Liver (tissue), 9 donors: ENCODE data around the gene TAS2R31. TPM values are rescaled to one million over a fixed set of nuclear protein-coding genes. Genes with fewer than 3 reads are reported as not detected.

ENCODE experiments used
- DNase-seq: peaks from one replicate; pipeline ENCODE4 v3.0.0-alpha.2; 2017; ENCODE audit warnings: low spot score
- H3K27ac ChIP-seq, 2 donors: one replicate each; pipeline ENCODE4 v1.7.0; 2013; ENCODE audit warnings: inconsistent platforms in 2 of 2, low read length in 2 of 2, control low read depth in 1 of 2, low read depth in 1 of 2, mild to moderate bottlenecking in 1 of 2
- H3K27me3 ChIP-seq, 4 donors: one replicate each; pipeline versions ENCODE4 v1.6.1 to v1.7.0; 2013; ENCODE audit warnings: low read length in 3 of 4, inconsistent platforms in 1 of 4, mild to moderate bottlenecking in 1 of 4, moderate library complexity in 1 of 4; ENCODE audit not compliant: control insufficient read depth in 4 of 4, insufficient read depth in 4 of 4
- H3K36me3 ChIP-seq, 4 donors: one replicate each; pipeline versions ENCODE4 v1.6.1 to v1.7.0; 2013; ENCODE audit warnings: low read length in 3 of 4, mild to moderate bottlenecking in 3 of 4, low read depth in 1 of 4, moderate library complexity in 1 of 4; ENCODE audit not compliant: control insufficient read depth in 4 of 4, insufficient read depth in 3 of 4
- H3K4me1 ChIP-seq, 4 donors: one replicate each; pipeline versions ENCODE4 v1.6.1 to v1.7.0; 2013; ENCODE audit warnings: low read length in 3 of 4, mild to moderate bottlenecking in 3 of 4, moderate library complexity in 1 of 4; ENCODE audit not compliant: control insufficient read depth in 4 of 4, insufficient read depth in 4 of 4
- H3K4me3 ChIP-seq, 3 donors: one replicate each; pipeline versions ENCODE4 v1.6.1 to v1.7.0; 2013; ENCODE audit warnings: low read length in 3 of 3, control low read depth in 1 of 3, low read depth in 1 of 3, mild to moderate bottlenecking in 1 of 3
- H3K9ac ChIP-seq, 2 donors: one replicate each; pipeline ENCODE4 v1.7.0; 2013; ENCODE audit warnings: low read length in 2 of 2, mild to moderate bottlenecking in 2 of 2, moderate library complexity in 2 of 2, control low read depth in 1 of 2, low read depth in 1 of 2
- H3K9me3 ChIP-seq, 4 donors: one replicate each; pipeline versions ENCODE4 v1.6.1 to v1.7.0; 2013; ENCODE audit warnings: low read length in 3 of 4; ENCODE audit not compliant: control insufficient read depth in 4 of 4
- ATF3 ChIP-seq: IDR thresholded peaks from 2 replicates; pipeline ENCODE4 v1.6.1; 2016; ENCODE audit warnings: antibody characterized with exemption
- EGR1 ChIP-seq, 2 donors: IDR thresholded peaks; 2 replicates each; pipeline ENCODE4 v1.6.1; 2016 to 2018; ENCODE audit warnings: antibody characterized with exemption in 2 of 2, low read depth in 2 of 2
- FOXA1 ChIP-seq: IDR thresholded peaks from 2 replicates; pipeline ENCODE4 v1.6.1; 2016; ENCODE audit warnings: antibody characterized with exemption
- FOXA2 ChIP-seq: IDR thresholded peaks from 2 replicates; pipeline ENCODE4 v1.6.1; 2016; ENCODE audit warnings: antibody characterized with exemption
- GABPA ChIP-seq, 2 donors: IDR thresholded peaks in 1 of 2; conservative IDR thresholded peaks in 1 of 2; 2 replicates each; pipeline ENCODE4 v1.6.1; 2016; ENCODE audit warnings: antibody characterized with exemption in 2 of 2, mild to moderate bottlenecking in 1 of 2, moderate library complexity in 1 of 2
- HNF4A ChIP-seq, 2 donors: conservative IDR thresholded peaks; 2 replicates each; pipeline ENCODE4 v1.6.1; 2016; ENCODE audit warnings: antibody characterized with exemption in 2 of 2, mild to moderate bottlenecking in 2 of 2
- HNF4G ChIP-seq: IDR thresholded peaks from 2 replicates; pipeline ENCODE4 v1.6.1; 2016; ENCODE audit warnings: antibody characterized with exemption
- JUND ChIP-seq, 2 donors: IDR thresholded peaks; 2 replicates each; pipeline ENCODE4 v1.6.1; 2016; ENCODE audit warnings: antibody characterized with exemption in 2 of 2
- MAX ChIP-seq: IDR thresholded peaks from 2 replicates; pipeline ENCODE4 v1.6.1; 2016; ENCODE audit warnings: antibody characterized with exemption
- NR2F2 ChIP-seq: IDR thresholded peaks from 2 replicates; pipeline ENCODE4 v1.6.1; 2016; ENCODE audit warnings: antibody characterized with exemption
- RAD21 ChIP-seq, 2 donors: IDR thresholded peaks; 2 replicates each; pipeline ENCODE4 v1.6.1; 2016; ENCODE audit warnings: antibody characterized with exemption in 2 of 2, mild to moderate bottlenecking in 2 of 2
- RXRA ChIP-seq, 2 donors: IDR thresholded peaks; 2 replicates each; pipeline ENCODE4 v1.6.1; 2017 to 2018; ENCODE audit warnings: antibody characterized with exemption in 2 of 2, mild to moderate bottlenecking in 1 of 2
- SP1 ChIP-seq: IDR thresholded peaks from 2 replicates; pipeline ENCODE4 v1.6.1; 2018; ENCODE audit warnings: antibody characterized with exemption, mild to moderate bottlenecking
- TAF1 ChIP-seq: conservative IDR thresholded peaks from 2 replicates; pipeline ENCODE4 v1.6.1; 2016; ENCODE audit warnings: antibody characterized with exemption, mild to moderate bottlenecking
- YY1 ChIP-seq: IDR thresholded peaks from 2 replicates; pipeline ENCODE4 v1.6.1; 2016; ENCODE audit warnings: antibody characterized with exemption, mild to moderate bottlenecking
- ZBTB33 ChIP-seq: IDR thresholded peaks from 2 replicates; pipeline ENCODE4 v1.6.1; 2016; ENCODE audit warnings: antibody characterized with exemption
- WGBS: extraction: QIAGEN DNeasy Blood & Tissue Kit; methylation state at CpG from one replicate; pipeline ENCODE4 v1.1.7; 2013; 5-methylcytosine and 5-hydroxymethylcytosine counted together
- polyA plus RNA-seq, 2 donors: library from polyadenylated mRNA; stranded (reverse) in 1 of 2; unstranded in 1 of 2; fragments of 200-250 nt in 1 of 2; fragments of >200 nt in 1 of 2; fragmentation: Nextera tagmentation in 1 of 2; extraction: Ambion mirVana in 1 of 2; gene quantifications; one replicate each; pipeline versions ENCODE4 v1.2.1 to v1.2.3, GENCODE V29; 2013 to 2015
- total RNA-seq, 2 donors: library from RNA; depleted of rRNA; stranded (reverse); fragments of >200 nt; gene quantifications; one replicate each; pipeline ENCODE4 v1.2.3, GENCODE V29; 2014
- TF ChIP-seq, protein P1 (sequence below): IDR thresholded peaks from 2 replicates; pipeline ENCODE4 v1.6.1; 2016; ENCODE audit warnings: antibody characterized with exemption, mild to moderate bottlenecking
- TF ChIP-seq, protein P2 (sequence below): fragments of 150-350 bp; IDR thresholded peaks from 2 replicates; pipeline ENCODE4 v1.5.1; 2017; ENCODE audit warnings: improper control_type of control experiment, low read depth, low read length; ENCODE audit not compliant: missing input control
- donor health status: healthy.
- donor health status: healthy.
- donor health status: healthy.
- donor health status: healthy.
- donor health status: healthy.

TAS2R31 gene
- total and polyA plus RNA-seq, 4 donors = 0.99 to 7.4 (median 1.3) TPM; not detected in 1

DNA sequence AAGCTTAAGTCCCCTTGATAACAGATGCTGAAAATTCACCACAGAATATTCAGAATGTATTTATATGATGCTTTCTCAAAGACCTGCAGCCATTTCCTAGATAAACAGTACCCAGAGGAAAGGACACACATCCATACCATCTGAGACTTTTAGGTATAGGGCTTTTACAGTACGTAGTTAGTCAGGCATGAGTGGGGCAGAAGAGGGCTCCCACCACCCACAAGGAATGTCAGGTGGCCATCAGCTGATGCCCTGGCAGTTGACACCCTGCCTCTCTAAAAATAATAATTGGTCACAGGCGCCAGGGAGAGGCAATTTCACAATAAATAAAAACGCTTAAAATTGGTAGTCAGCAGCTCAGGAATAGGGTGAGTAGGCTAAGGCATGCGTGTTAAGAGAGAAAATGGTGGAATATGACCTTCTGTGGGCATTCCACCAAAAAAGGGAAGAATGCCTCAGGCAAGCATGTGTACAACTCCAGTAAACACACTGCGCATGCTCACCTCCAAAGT lies 38.7 kb upstream of the TAS2R31 start:
- DNase-seq = no peak
- no peak overlapping the region for H3K9ac ChIP-seq
- 88% methylated on average over 5 of the region's 5 CpGs for WGBS
- H3K4me1 ChIP-seq = peaks cover 0 to 3% (median 0%) of the 10 kb centered on the region in 4 donors
- no peaks in the 10 kb centered on the region for H3K9me3 ChIP-seq
- no peak overlapping the region for H3K27ac ChIP-seq
- H3K4me3 ChIP-seq = no peak overlapping the region
- H3K27me3 ChIP-seq = no peaks in the 10 kb centered on the region
- TF ChIP-seq ZBTB33 = no peak
- TF ChIP-seq NR2F2 = no peak
- no peak for TF ChIP-seq GABPA (IDR thresholded peaks at IDR 0.05 in 1 of 2, conservative IDR thresholded peaks at IDR 0.05 in 1 of 2)
- TF ChIP-seq, protein P1, sequence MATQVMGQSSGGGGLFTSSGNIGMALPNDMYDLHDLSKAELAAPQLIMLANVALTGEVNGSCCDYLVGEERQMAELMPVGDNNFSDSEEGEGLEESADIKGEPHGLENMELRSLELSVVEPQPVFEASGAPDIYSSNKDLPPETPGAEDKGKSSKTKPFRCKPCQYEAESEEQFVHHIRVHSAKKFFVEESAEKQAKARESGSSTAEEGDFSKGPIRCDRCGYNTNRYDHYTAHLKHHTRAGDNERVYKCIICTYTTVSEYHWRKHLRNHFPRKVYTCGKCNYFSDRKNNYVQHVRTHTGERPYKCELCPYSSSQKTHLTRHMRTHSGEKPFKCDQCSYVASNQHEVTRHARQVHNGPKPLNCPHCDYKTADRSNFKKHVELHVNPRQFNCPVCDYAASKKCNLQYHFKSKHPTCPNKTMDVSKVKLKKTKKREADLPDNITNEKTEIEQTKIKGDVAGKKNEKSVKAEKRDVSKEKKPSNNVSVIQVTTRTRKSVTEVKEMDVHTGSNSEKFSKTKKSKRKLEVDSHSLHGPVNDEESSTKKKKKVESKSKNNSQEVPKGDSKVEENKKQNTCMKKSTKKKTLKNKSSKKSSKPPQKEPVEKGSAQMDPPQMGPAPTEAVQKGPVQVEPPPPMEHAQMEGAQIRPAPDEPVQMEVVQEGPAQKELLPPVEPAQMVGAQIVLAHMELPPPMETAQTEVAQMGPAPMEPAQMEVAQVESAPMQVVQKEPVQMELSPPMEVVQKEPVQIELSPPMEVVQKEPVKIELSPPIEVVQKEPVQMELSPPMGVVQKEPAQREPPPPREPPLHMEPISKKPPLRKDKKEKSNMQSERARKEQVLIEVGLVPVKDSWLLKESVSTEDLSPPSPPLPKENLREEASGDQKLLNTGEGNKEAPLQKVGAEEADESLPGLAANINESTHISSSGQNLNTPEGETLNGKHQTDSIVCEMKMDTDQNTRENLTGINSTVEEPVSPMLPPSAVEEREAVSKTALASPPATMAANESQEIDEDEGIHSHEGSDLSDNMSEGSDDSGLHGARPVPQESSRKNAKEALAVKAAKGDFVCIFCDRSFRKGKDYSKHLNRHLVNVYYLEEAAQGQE = no peak
- TF ChIP-seq, protein P2, sequence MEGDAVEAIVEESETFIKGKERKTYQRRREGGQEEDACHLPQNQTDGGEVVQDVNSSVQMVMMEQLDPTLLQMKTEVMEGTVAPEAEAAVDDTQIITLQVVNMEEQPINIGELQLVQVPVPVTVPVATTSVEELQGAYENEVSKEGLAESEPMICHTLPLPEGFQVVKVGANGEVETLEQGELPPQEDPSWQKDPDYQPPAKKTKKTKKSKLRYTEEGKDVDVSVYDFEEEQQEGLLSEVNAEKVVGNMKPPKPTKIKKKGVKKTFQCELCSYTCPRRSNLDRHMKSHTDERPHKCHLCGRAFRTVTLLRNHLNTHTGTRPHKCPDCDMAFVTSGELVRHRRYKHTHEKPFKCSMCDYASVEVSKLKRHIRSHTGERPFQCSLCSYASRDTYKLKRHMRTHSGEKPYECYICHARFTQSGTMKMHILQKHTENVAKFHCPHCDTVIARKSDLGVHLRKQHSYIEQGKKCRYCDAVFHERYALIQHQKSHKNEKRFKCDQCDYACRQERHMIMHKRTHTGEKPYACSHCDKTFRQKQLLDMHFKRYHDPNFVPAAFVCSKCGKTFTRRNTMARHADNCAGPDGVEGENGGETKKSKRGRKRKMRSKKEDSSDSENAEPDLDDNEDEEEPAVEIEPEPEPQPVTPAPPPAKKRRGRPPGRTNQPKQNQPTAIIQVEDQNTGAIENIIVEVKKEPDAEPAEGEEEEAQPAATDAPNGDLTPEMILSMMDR = no peak
- no peak for TF ChIP-seq EGR1 (IDR thresholded peaks at IDR 0.05; ENCODE audit: low read depth in 2 of 2)
- no peak for TF ChIP-seq RAD21 (IDR thresholded peaks at IDR 0.05)
- TF ChIP-seq HNF4A (conservative IDR thresholded peaks at IDR 0.05) = no peak
- no peak for TF ChIP-seq YY1
- TF ChIP-seq HNF4G = no peak
- no peak for TF ChIP-seq TAF1
- TF ChIP-seq SP1 = no peak
- TF ChIP-seq MAX = no peak
- no peak for TF ChIP-seq FOXA2
- TF ChIP-seq ATF3 = no peak
- TF ChIP-seq JUND (IDR thresholded peaks at IDR 0.05) = no peak
- no peak for TF ChIP-seq FOXA1
- TF ChIP-seq RXRA (IDR thresholded peaks at IDR 0.05) = no peak
- no peaks in the 10 kb centered on the region for H3K36me3 ChIP-seq
